H9 (cell line): Measurements from ENCODE around the gene POLR3C. TPM values are rescaled to one million over a fixed set of nuclear protein-coding genes. Genes with fewer than 3 reads are reported as not detected.
A peak's percentile ranks its signal among the peaks of the same experiment; 100 is the strongest.

Experiments used
- DNase-seq: peaks from one replicate; pipeline ENCODE4 v3.0.0-alpha.2; 2017
- H2AFZ ChIP-seq: one replicate; pipeline ENCODE4 v1.6.1; 2013; ENCODE audit warnings: mild to moderate bottlenecking, low read length, control low read depth, moderate library complexity
- H2AK5ac ChIP-seq: 2 replicates; pipeline ENCODE4 v1.6.1; 2013; ENCODE audit warnings: low read length, control low read depth, mixed read lengths; ENCODE audit not compliant: insufficient read length
- H2BK120ac ChIP-seq: one replicate; pipeline ENCODE4 v1.6.1; 2013; ENCODE audit warnings: low read depth, mild to moderate bottlenecking, low read length, control low read depth, inconsistent platforms; ENCODE audit not compliant: poor library complexity, severe bottlenecking
- H2BK12ac ChIP-seq: 2 replicates; pipeline ENCODE4 v1.6.1; 2013; ENCODE audit warnings: low read length, control low read depth, mixed read lengths, low read depth; ENCODE audit not compliant: insufficient read length
- H2BK15ac ChIP-seq: 2 replicates; pipeline ENCODE4 v1.6.1; 2013; ENCODE audit warnings: low read depth, low read length, control low read depth
- H2BK20ac ChIP-seq: one replicate; pipeline ENCODE4 v1.6.1; 2013; ENCODE audit warnings: low read depth, mild to moderate bottlenecking, low read length, control low read depth, inconsistent platforms; ENCODE audit not compliant: poor library complexity, severe bottlenecking
- H2BK5ac ChIP-seq: 2 replicates; pipeline ENCODE4 v1.6.1; 2013; ENCODE audit warnings: low read length, control low read depth, mixed read lengths; ENCODE audit not compliant: insufficient read length
- H3K14ac ChIP-seq: 2 replicates; pipeline ENCODE4 v1.6.1; 2013; ENCODE audit warnings: low read length, control low read depth; ENCODE audit not compliant: insufficient read depth
- H3K18ac ChIP-seq: 2 replicates; pipeline ENCODE4 v1.6.1; 2013; ENCODE audit warnings: low read depth, mild to moderate bottlenecking, mixed read lengths, low read length, control low read depth; ENCODE audit not compliant: insufficient read length
- H3K23ac ChIP-seq: 2 replicates; pipeline ENCODE4 v1.6.1; 2013; ENCODE audit warnings: low read length, control low read depth, mixed read lengths, low read depth; ENCODE audit not compliant: insufficient read length
- H3K23me2 ChIP-seq: 2 replicates; pipeline ENCODE4 v1.6.1; 2013; ENCODE audit warnings: low read depth, mild to moderate bottlenecking, mixed read lengths, low read length, control low read depth; ENCODE audit not compliant: insufficient read length, poor library complexity, severe bottlenecking
- H3K27ac ChIP-seq: 2 replicates; pipeline ENCODE4 v1.5.1; 2013; ENCODE audit warnings: low read length, control low read depth, mixed read lengths, low read depth; ENCODE audit not compliant: insufficient read length
- H3K27me3 ChIP-seq: 2 replicates; pipeline ENCODE4 v1.6.1; 2013; ENCODE audit warnings: low read length, control low read depth, inconsistent platforms; ENCODE audit not compliant: insufficient read depth
- H3K4ac ChIP-seq: 2 replicates; pipeline ENCODE4 v1.6.1; 2013; ENCODE audit warnings: low read depth, mild to moderate bottlenecking, control low read depth, inconsistent platforms, low read length, moderate library complexity
- H3K4me1 ChIP-seq: 2 replicates; pipeline ENCODE4 v1.6.1; 2013; ENCODE audit warnings: low read length, control low read depth, inconsistent platforms; ENCODE audit not compliant: insufficient read depth
- H3K4me2 ChIP-seq: 2 replicates; pipeline ENCODE4 v1.6.1; 2013; ENCODE audit warnings: low read length, control low read depth, mixed read lengths; ENCODE audit not compliant: insufficient read length, insufficient read depth
- H3K56ac ChIP-seq: 2 replicates; pipeline ENCODE4 v1.6.1; 2013; ENCODE audit warnings: low read depth, mild to moderate bottlenecking, mixed read lengths, low read length, control low read depth; ENCODE audit not compliant: insufficient read length
- H3K79me1 ChIP-seq: 2 replicates; pipeline ENCODE4 v1.6.1; 2013; ENCODE audit warnings: low read depth, mild to moderate bottlenecking, moderate library complexity, low read length, control low read depth, inconsistent platforms; ENCODE audit not compliant: insufficient read depth, poor library complexity, severe bottlenecking
- H3K79me2 ChIP-seq: 2 replicates; pipeline ENCODE4 v1.6.1; 2013; ENCODE audit warnings: low read length, control low read depth, inconsistent platforms; ENCODE audit not compliant: insufficient read depth
- H3K9ac ChIP-seq: 2 replicates; pipeline ENCODE4 v1.6.1; 2013; ENCODE audit warnings: low read length, control low read depth, mixed read lengths; ENCODE audit not compliant: insufficient read length; ENCODE audit errors: extremely low read depth
- H3K9me3 ChIP-seq: one replicate; pipeline ENCODE4 v1.6.1; 2013; ENCODE audit warnings: low read depth, low read length, inconsistent platforms; ENCODE audit not compliant: control insufficient read depth
- H3T11ph ChIP-seq: one replicate; pipeline ENCODE4 v1.6.1; 2013; ENCODE audit warnings: mild to moderate bottlenecking, low read length, control low read depth, inconsistent platforms
- H4K20me1 ChIP-seq: one replicate; pipeline ENCODE4 v1.6.1; 2013; ENCODE audit not compliant: control insufficient read depth, insufficient read length, insufficient read depth
- H4K5ac ChIP-seq: 2 replicates; pipeline ENCODE4 v1.6.1; 2013; ENCODE audit warnings: low read depth, mild to moderate bottlenecking, mixed read lengths, low read length, control low read depth; ENCODE audit not compliant: insufficient read length
- H4K8ac ChIP-seq: replicated peaks from 2 replicates; pipeline ENCODE4 v1.6.1; 2013; ENCODE audit warnings: low read length, control low read depth, mixed read lengths, low read depth; ENCODE audit not compliant: insufficient read length
- H4K91ac ChIP-seq: 2 replicates; pipeline ENCODE4 v1.6.1; 2013; ENCODE audit warnings: low read depth, mild to moderate bottlenecking, moderate library complexity, mixed read lengths, low read length, control low read depth; ENCODE audit not compliant: insufficient read length
- H3K27ac Mint-ChIP-seq, 3 experiments: 2 replicates in 2 of 3; 3 replicates in 1 of 3; pipeline ENCODE4 v1.8.0; 2020 to 2021; ENCODE audit warnings: mixed read lengths in 3 of 3, mild to moderate bottlenecking in 1 of 3, moderate library complexity in 1 of 3
- H3K27me3 Mint-ChIP-seq: 2 replicates; pipeline ENCODE4 v1.8.0; 2021; ENCODE audit warnings: low read depth, mild to moderate bottlenecking, moderate library complexity, mixed read lengths
- H3K36me3 Mint-ChIP-seq, 3 experiments: 2 replicates in 2 of 3; 3 replicates in 1 of 3; pipeline ENCODE4 v1.8.0; 2020 to 2021; ENCODE audit warnings: low read depth in 3 of 3, mixed read lengths in 3 of 3; ENCODE audit not compliant: insufficient read depth in 1 of 3
- H3K4me1 Mint-ChIP-seq, 2 experiments: 2 replicates each; pipeline ENCODE4 v1.8.0; 2020; ENCODE audit warnings: mixed read lengths in 2 of 2
- H3K4me3 Mint-ChIP-seq, 2 experiments: 2 replicates in 1 of 2; 3 replicates in 1 of 2; pipeline ENCODE4 v1.8.0; 2020 to 2021; ENCODE audit warnings: mild to moderate bottlenecking in 2 of 2, mixed read lengths in 2 of 2, moderate library complexity in 1 of 2
- H3K9me3 Mint-ChIP-seq, 2 experiments: 2 replicates in 1 of 2; 3 replicates in 1 of 2; pipeline ENCODE4 v1.8.0; 2020; ENCODE audit warnings: mild to moderate bottlenecking in 2 of 2, mixed read lengths in 2 of 2, moderate library complexity in 1 of 2
- WGBS: extraction: QIAGEN DNeasy Blood & Tissue Kit; methylation state at CpG from one replicate; pipeline ENCODE4 v1.1.7; 2013; ENCODE audit warnings: missing lambda C conversion rate, low lambda C conversion rate, mixed read lengths; ENCODE audit not compliant: insufficient read length; ENCODE audit errors: extremely low coverage; 5-methylcytosine and 5-hydroxymethylcytosine counted together
- total RNA-seq: library from RNA; stranded (reverse); gene quantifications from 2 replicates; pipeline ENCODE4 v1.2.1, GENCODE V29; 2021
- TF ChIP-seq, protein P1 (sequence below): fragments of 200-600 bp; sonication (generic); conservative IDR thresholded peaks from 3 replicates; pipeline ENCODE4 v1.8.0; 2021; ENCODE audit warnings: antibody characterized with exemption, mild to moderate bottlenecking

POLR3C gene
- total RNA-seq, 1 experiment from 2014 or later, result 37.2 TPM

GRCh38 chr1:145892486-145893087 lies 68.6 kb downstream of the POLR3C start:
- H3K79me1 ChIP-seq, result no peaks in the 10 kb centered on the region
- TF ChIP-seq, protein P1, sequence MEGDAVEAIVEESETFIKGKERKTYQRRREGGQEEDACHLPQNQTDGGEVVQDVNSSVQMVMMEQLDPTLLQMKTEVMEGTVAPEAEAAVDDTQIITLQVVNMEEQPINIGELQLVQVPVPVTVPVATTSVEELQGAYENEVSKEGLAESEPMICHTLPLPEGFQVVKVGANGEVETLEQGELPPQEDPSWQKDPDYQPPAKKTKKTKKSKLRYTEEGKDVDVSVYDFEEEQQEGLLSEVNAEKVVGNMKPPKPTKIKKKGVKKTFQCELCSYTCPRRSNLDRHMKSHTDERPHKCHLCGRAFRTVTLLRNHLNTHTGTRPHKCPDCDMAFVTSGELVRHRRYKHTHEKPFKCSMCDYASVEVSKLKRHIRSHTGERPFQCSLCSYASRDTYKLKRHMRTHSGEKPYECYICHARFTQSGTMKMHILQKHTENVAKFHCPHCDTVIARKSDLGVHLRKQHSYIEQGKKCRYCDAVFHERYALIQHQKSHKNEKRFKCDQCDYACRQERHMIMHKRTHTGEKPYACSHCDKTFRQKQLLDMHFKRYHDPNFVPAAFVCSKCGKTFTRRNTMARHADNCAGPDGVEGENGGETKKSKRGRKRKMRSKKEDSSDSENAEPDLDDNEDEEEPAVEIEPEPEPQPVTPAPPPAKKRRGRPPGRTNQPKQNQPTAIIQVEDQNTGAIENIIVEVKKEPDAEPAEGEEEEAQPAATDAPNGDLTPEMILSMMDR, result no peak
- H3K9me3 Mint-ChIP-seq, result no peaks in the 10 kb centered on the region
- no peak overlapping the region for H3K23ac ChIP-seq
- H3K27me3 Mint-ChIP-seq, result peaks cover 18% of the 10 kb centered on the region
- H3K14ac ChIP-seq, result no peak overlapping the region
- H2AFZ ChIP-seq, result peak overlapping the region; percentile 95
- peak overlapping the region; percentile 41 for H3K4me2 ChIP-seq
- no peak overlapping the region for H3K27ac ChIP-seq
- H3K27me3 ChIP-seq, result no peaks in the 10 kb centered on the region
- peak overlapping the region; percentile 39 to 73 for H3K4me3 Mint-ChIP-seq
- H3K9me3 ChIP-seq, result no peaks in the 10 kb centered on the region
- H3K4me1 Mint-ChIP-seq, result peaks cover 10 to 14% of the 10 kb centered on the region in 2 experiments
- no peak for DNase-seq
- no peak overlapping the region for H2BK15ac ChIP-seq
- H4K91ac ChIP-seq, result no peak overlapping the region
- no peak overlapping the region for H2BK120ac ChIP-seq
- no peaks in the 10 kb centered on the region for H3K79me2 ChIP-seq
- no peak overlapping the region for H3K56ac ChIP-seq
- H3K27ac Mint-ChIP-seq, result peak overlapping the region; percentile 33 to 95 (median 46); a peak in 3 of 7 replicates
- no peak overlapping the region for H3K18ac ChIP-seq
- no peaks in the 10 kb centered on the region for H4K20me1 ChIP-seq
- H3K36me3 Mint-ChIP-seq, result no peaks in the 10 kb centered on the region
- no peak overlapping the region for H3K9ac ChIP-seq
- H3T11ph ChIP-seq, result no peak overlapping the region
- H4K8ac ChIP-seq, result no peak overlapping the region
- no peak overlapping the region for H2BK20ac ChIP-seq
- H3K4ac ChIP-seq, result no peak overlapping the region
- no peak overlapping the region for H2BK5ac ChIP-seq
- no CpG with 5 or more reads among the region's 3 CpGs for WGBS
- peaks cover 4% of the 10 kb centered on the region for H3K23me2 ChIP-seq
- no peaks in the 10 kb centered on the region for H3K4me1 ChIP-seq
- H4K5ac ChIP-seq, result no peak overlapping the region
- H2AK5ac ChIP-seq, result no peak overlapping the region
- no peak overlapping the region for H2BK12ac ChIP-seq
